Keratinocyte (primary cell): ENCODE results near the gene TBL1XR1.

Experiments
- CTCF ChIP-seq, 3 experiments: IDR thresholded peaks in 1 of 3; conservative IDR thresholded peaks in 1 of 3; optimal IDR thresholded peaks in 1 of 3; 2 replicates in 2 of 3; 3 replicates in 1 of 3; pipeline versions ENCODE3 to v1.5.1; 2011; ENCODE audit warnings: low read length in 3 of 3, mild to moderate bottlenecking in 3 of 3, moderate library complexity in 2 of 3, control low read depth in 1 of 3, inconsistent platforms in 1 of 3; ENCODE audit not compliant: insufficient read depth in 2 of 3; ENCODE audit errors: extremely low read depth in 1 of 3
- EZH2 ChIP-seq: IDR thresholded peaks from one replicate; pipeline ENCODE4 v1.6.1; 2012; ENCODE audit warnings: inconsistent platforms, mild to moderate bottlenecking, low read length, moderate library complexity

- TF ChIP-seq CTCF (optimal IDR thresholded peaks at IDR 0.05 in 1 of 3, IDR thresholded peaks at IDR 0.05 in 1 of 3, conservative IDR thresholded peaks at IDR 0.05 in 1 of 3; ENCODE audit: extremely low read depth in 1 of 3, insufficient read depth in 2 of 3, low read length in 3 of 3) (no peak), EZH2 (no peak)
Observed at GRCh38 chr3:177180506-177180905, 16.8 kb downstream of the TBL1XR1 start.
